GM12878 (cell line): ENCODE data around the gene SLC9A3. TPM values are rescaled to one million over a fixed set of nuclear protein-coding genes. Genes with fewer than 3 reads are reported as not detected.

ENCODE experiments used
- ATAC-seq: fragments of 200-7000 bp; cut with Tn5 transposase; 3 replicates; pipeline ENCODE4 v1.9.1; 2020; ENCODE audit warnings: mild to moderate bottlenecking, moderate library complexity
- BruUV-seq: library from RNA; stranded (reverse); fragments of 400-500 nt; replicated peaks from 2 replicates; lab custom pipeline; 2021; lab: Mats Ljungman, UMichigan
- CTCF ChIA-PET: fragments of 300-600 bp; sonication (Branson Sonifier 250); formaldehyde crosslinking; extraction: SDS; loops from one replicate; lab custom pipeline; 2021; ENCODE audit warnings: inconsistent platforms; lab: Yijun Ruan, JAX
- POLR2A ChIA-PET: fragments of 350-600 bp; formaldehyde crosslinking; extraction: SDS; loops from one replicate; lab custom pipeline; 2021; ENCODE audit warnings: inconsistent platforms; lab: Charles Lee
- RAD21 ChIA-PET: fragments of 300-600 bp; sonication (Branson Sonifier 250); formaldehyde crosslinking; loops from one replicate; lab custom pipeline; 2023; ENCODE audit warnings: antibody characterized with exemption; ENCODE audit not compliant: unreplicated experiment; lab: Charles Lee
- SMC1A ChIA-PET: fragments of 300-600 bp; sonication (Branson Sonifier 250); formaldehyde crosslinking; loops from one replicate; lab custom pipeline; 2023; ENCODE audit not compliant: unreplicated experiment, uncharacterized antibody; lab: Charles Lee
- DNase-seq: peaks from one replicate; pipeline ENCODE4 v3.0.0-alpha.2; 2011; ENCODE audit warnings: low read depth, low spot score
- FAIRE-seq: peaks from 3 replicates; lab custom pipeline; 2011; peaks lifted over from hg19 to GRCh38; lab: Jason Lieb, UNC
- H2AFZ ChIP-seq: 2 replicates; pipeline ENCODE4 v1.6.0; 2011; ENCODE audit warnings: low read depth, low read length, control low read depth; ENCODE audit not compliant: control insufficient read depth
- H3K27ac ChIP-seq: 2 replicates; pipeline ENCODE4 v1.5.1; 2011; ENCODE audit warnings: control low read depth; ENCODE audit not compliant: control insufficient read depth, insufficient read depth
- H3K27me3 ChIP-seq, 2 experiments: replicated peaks in 1 of 2; 2 replicates each; pipeline versions ENCODE4 v1.6.0 to v1.6.1; 2011; ENCODE audit warnings: low read length in 1 of 2; ENCODE audit not compliant: control insufficient read depth in 2 of 2, insufficient read depth in 2 of 2
- H3K36me3 ChIP-seq, 2 experiments: 2 replicates each; pipeline ENCODE4 v1.5.1; 2011; ENCODE audit warnings: low read length in 1 of 2; ENCODE audit not compliant: control insufficient read depth in 2 of 2, insufficient read depth in 2 of 2
- H3K4me1 ChIP-seq: 2 replicates; pipeline ENCODE4 v1.6.1; 2011; ENCODE audit warnings: mild to moderate bottlenecking, low read length, moderate library complexity, mixed read lengths; ENCODE audit not compliant: control insufficient read depth, insufficient read depth
- H3K4me2 ChIP-seq: 2 replicates; pipeline ENCODE4 v1.6.0; 2011; ENCODE audit warnings: control low read depth; ENCODE audit not compliant: control insufficient read depth, insufficient read depth
- H3K4me3 ChIP-seq: fragments of 200-600 bp; sonication (generic); 2 replicates; pipeline ENCODE4 v1.5.1; 2016
- H3K79me2 ChIP-seq: 2 replicates; pipeline ENCODE4 v1.6.0; 2011; ENCODE audit warnings: low read length; ENCODE audit not compliant: control insufficient read depth, insufficient read depth
- H3K9ac ChIP-seq: 2 replicates; pipeline ENCODE4 v1.8.0; 2011; ENCODE audit warnings: low read length, control low read depth, mixed read lengths; ENCODE audit not compliant: control insufficient read depth, insufficient read depth
- H3K9me3 ChIP-seq: replicated peaks from 3 replicates; pipeline ENCODE4 v1.5.1; 2011; ENCODE audit warnings: mild to moderate bottlenecking, low read length; ENCODE audit not compliant: control insufficient read depth, insufficient read depth
- H4K20me1 ChIP-seq: 2 replicates; pipeline ENCODE4 v1.6.0; 2011; ENCODE audit not compliant: control insufficient read depth, insufficient read depth
- ASH2L ChIP-seq: fragments of 300-600, 200-600 bp; sonication (generic); IDR thresholded peaks from 2 replicates; pipeline ENCODE4 v1.6.1; 2017; ENCODE audit warnings: low read depth, mild to moderate bottlenecking, borderline replicate concordance
- BHLHE40 ChIP-seq, 2 experiments: fragments of 450-650 bp in 1 of 2; IDR thresholded peaks; 2 replicates each; pipeline ENCODE4 v1.6.1; 2011 to 2017; ENCODE audit warnings: low read depth in 2 of 2, borderline replicate concordance in 1 of 2, improper control_type of control experiment in 1 of 2, low read length in 1 of 2, mild to moderate bottlenecking in 1 of 2
- CEBPB ChIP-seq, 2 experiments: fragments of 150-350 bp in 1 of 2; IDR thresholded peaks; 2 replicates each; pipeline ENCODE4 v1.6.1; 2012 to 2014; ENCODE audit warnings: low read depth in 2 of 2, low read length in 2 of 2, borderline replicate concordance in 1 of 2, inconsistent platforms in 1 of 2
- MTA3 ChIP-seq: IDR thresholded peaks from 2 replicates; pipeline ENCODE4 v1.6.1; 2012; ENCODE audit warnings: low read length, inconsistent platforms, borderline replicate concordance
- MXI1 ChIP-seq: fragments of 150-350 bp; IDR thresholded peaks from 2 replicates; pipeline ENCODE4 v1.6.1; 2011; ENCODE audit warnings: low read depth, mild to moderate bottlenecking, inconsistent platforms, low read length, improper control_type of control experiment
- NFYB ChIP-seq: IDR thresholded peaks from 2 replicates; pipeline ENCODE4 v1.6.1; 2011; ENCODE audit warnings: low read depth, mild to moderate bottlenecking, low read length, improper control_type of control experiment, moderate library complexity; ENCODE audit not compliant: insufficient read depth
- PBX3 ChIP-seq: IDR thresholded peaks from 2 replicates; pipeline ENCODE4 v1.6.1; 2011; ENCODE audit warnings: mild to moderate bottlenecking, low read depth, low read length, moderate library complexity; ENCODE audit not compliant: insufficient replicate concordance
- PML ChIP-seq: IDR thresholded peaks from 2 replicates; pipeline ENCODE4 v1.6.1; 2012; ENCODE audit warnings: low read length, inconsistent platforms
- RELA ChIP-seq: fragments of 450-650 bp; IDR thresholded peaks from 2 replicates; pipeline ENCODE4 v1.8.0; 2014; ENCODE audit warnings: borderline replicate concordance; ENCODE audit not compliant: partially characterized antibody
- REST ChIP-seq: IDR thresholded peaks from 2 replicates; pipeline ENCODE4 v1.6.1; 2012; ENCODE audit warnings: mild to moderate bottlenecking, low read depth, low read length
- SMAD5 ChIP-seq: IDR thresholded peaks from 2 replicates; pipeline ENCODE4 v1.6.1; 2016; ENCODE audit warnings: antibody characterized with exemption, low read depth
- SRF ChIP-seq, 2 experiments: IDR thresholded peaks; 2 replicates each; pipeline ENCODE4 v1.6.1; 2011; ENCODE audit warnings: low read depth in 2 of 2, low read length in 2 of 2, mild to moderate bottlenecking in 1 of 2, moderate library complexity in 1 of 2
- ZNF24 ChIP-seq: fragments of 450-650 bp; IDR thresholded peaks from 2 replicates; pipeline ENCODE4 v1.6.1; 2017; ENCODE audit warnings: antibody characterized with exemption, mild to moderate bottlenecking
- ZSCAN29 ChIP-seq: fragments of 450-650 bp; IDR thresholded peaks from 2 replicates; pipeline ENCODE4 v1.6.1; 2017; ENCODE audit warnings: mild to moderate bottlenecking, moderate library complexity
- ZZZ3 ChIP-seq: IDR thresholded peaks from 2 replicates; pipeline ENCODE4 v1.6.1; 2011; ENCODE audit warnings: low read depth; ENCODE audit not compliant: control insufficient read depth, insufficient read length
- WGBS: methylation state at CpG from one replicate; pipeline ENCODE4 v1.1.6; 2016; ENCODE audit warnings: low lambda C conversion rate; ENCODE audit not compliant: insufficient replicate concordance, insufficient coverage; ENCODE audit errors: missing lambda C conversion rate; 5-methylcytosine and 5-hydroxymethylcytosine counted together
- in situ Hi-C: fragments of 300-500 bp; cut with MboI; formaldehyde crosslinking; loops from 9 replicates; pipeline ENCODE4 v1.14.3; 2018; ENCODE audit warnings: mixed read lengths
- intact Hi-C: fragments of 100-400 bp; cut with micrococcal nuclease; formaldehyde crosslinking; loops from one replicate; pipeline ENCODE4 v1.14.2; 2022; ENCODE audit not compliant: unreplicated experiment
- polyA plus RNA-seq, 11 experiments: library from polyadenylated mRNA; depleted of rRNA in 4 of 11; unstranded in 6 of 11; stranded (reverse) in 5 of 11; fragments of >200 nt; fragmentation: Nextera tagmentation in 4 of 11; fragmentation: Illumina TruSeq in 1 of 11; extraction: Ambion mirVana in 4 of 11; extraction: Trizol in 1 of 11; gene quantifications; 1 replicate in 1 of 11; 2 replicates in 10 of 11; pipeline versions ENCODE4 v1.2.1 to v1.2.3, GENCODE V29; 2011 to 2016; ENCODE audit warnings: inconsistent platforms in 2 of 11, missing spikeins in 2 of 11, low read depth in 1 of 11
- total RNA-seq, 4 experiments: library from RNA; depleted of rRNA in 3 of 4; stranded (reverse); fragments of >200 nt in 3 of 4; fragmentation: Illumina TruSeq in 1 of 4; extraction: Trizol in 1 of 4; gene quantifications; 2 replicates each; pipeline versions ENCODE4 v1.2.1 to v1.2.3, GENCODE V29; 2013 to 2021
- TF ChIP-seq, protein P1 (sequence below): IDR thresholded peaks from 2 replicates; pipeline ENCODE4 v1.6.1; 2011; ENCODE audit warnings: borderline replicate concordance, low read depth, mild to moderate bottlenecking, moderate library complexity, mixed read lengths, low read length; ENCODE audit not compliant: insufficient read depth; ENCODE audit errors: extremely low read length

SLC9A3 gene
- total and polyA plus RNA-seq, 10 of the 15 experiments (the other 5 are each of a cell fraction or from before 2014, with no cell fraction given): 0.04 to 5.2 (median 2.3) TPM; not detected in 1

- TF ChIP-seq REST (no peak), NFYB (no peak), ASH2L (no peak), MTA3 (no peak), ZZZ3 (no peak), ZNF24 (no peak)
- TF ChIP-seq, protein P1, sequence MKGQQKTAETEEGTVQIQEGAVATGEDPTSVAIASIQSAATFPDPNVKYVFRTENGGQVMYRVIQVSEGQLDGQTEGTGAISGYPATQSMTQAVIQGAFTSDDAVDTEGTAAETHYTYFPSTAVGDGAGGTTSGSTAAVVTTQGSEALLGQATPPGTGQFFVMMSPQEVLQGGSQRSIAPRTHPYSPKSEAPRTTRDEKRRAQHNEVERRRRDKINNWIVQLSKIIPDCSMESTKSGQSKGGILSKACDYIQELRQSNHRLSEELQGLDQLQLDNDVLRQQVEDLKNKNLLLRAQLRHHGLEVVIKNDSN: no peak
Measured at GRCh38 chr5:554284-554988, 30.2 kb upstream of the SLC9A3 start (continued).

DNA sequence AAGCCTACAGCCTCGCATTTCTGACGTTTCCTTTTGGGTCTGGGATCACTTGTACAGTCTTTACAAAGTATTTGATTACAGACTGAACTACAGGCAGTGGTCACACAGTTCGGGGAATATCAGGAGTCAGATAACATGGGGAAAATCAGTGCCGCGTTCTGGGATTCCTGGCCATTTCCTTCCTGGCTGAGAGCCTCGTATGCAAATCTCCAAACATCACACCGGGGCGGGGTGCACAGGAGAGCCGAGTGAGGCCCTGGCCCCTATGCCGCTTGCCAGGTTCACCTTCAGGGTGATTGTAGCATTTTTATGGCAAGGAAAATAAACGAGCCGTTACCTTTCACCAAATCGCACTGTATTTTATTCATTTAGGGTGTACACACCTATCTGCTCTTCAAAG lies 29.6 kb upstream of the SLC9A3 start:
- WGBS: 43% methylated on average over 13 of the region's 13 CpGs
- Histone ChIP-seq H3K36me3 (no peaks in the 10 kb centered on the region), H3K27ac (no peak overlapping the region), H3K9ac (no peak overlapping the region), H3K4me1 (no peaks in the 10 kb centered on the region), H3K9me3 (no peaks in the 10 kb centered on the region), H2AFZ (no peak overlapping the region), H4K20me1 (no peaks in the 10 kb centered on the region), H3K4me2 (no peak overlapping the region), H3K27me3 (no peaks in the 10 kb centered on the region), H3K4me3 (no peak overlapping the region), H3K79me2 (no peaks in the 10 kb centered on the region)
- in situ Hi-C loops (no loop called here), intact Hi-C loops (no loop called here)
- POLR2A ChIA-PET: no interaction called here
- no peak; the same call in 2 of the 3 replicates for ATAC-seq
- CTCF ChIA-PET: no interaction called here
- RAD21 ChIA-PET: no interaction called here
- SMC1A ChIA-PET: no interaction called here
- TF ChIP-seq SRF (IDR thresholded peaks at IDR 0.05; ENCODE audit: low read depth in 2 of 2, low read length in 2 of 2): no peak
- TF ChIP-seq PML: no peak
- no peak for TF ChIP-seq CEBPB (IDR thresholded peaks at IDR 0.05; ENCODE audit: borderline replicate concordance in 1 of 2, low read depth in 2 of 2, low read length in 2 of 2)
- TF ChIP-seq RELA: no peak
- no peak for TF ChIP-seq ZSCAN29
- no peak for TF ChIP-seq SMAD5
- TF ChIP-seq MXI1: no peak
- TF ChIP-seq PBX3: no peak
- TF ChIP-seq BHLHE40 (IDR thresholded peaks at IDR 0.05; ENCODE audit: borderline replicate concordance in 1 of 2, low read depth in 2 of 2, low read length in 1 of 2): no peak
- no peak for FAIRE-seq
- no peak for DNase-seq
- BruUV-seq: no TSS peak
